Neural cell (in vitro differentiated cells): ENCODE results near the gene RAC3. TPM values are rescaled to one million over a fixed set of nuclear protein-coding genes. Genes with fewer than 3 reads are reported as not detected.

Experiments
- H2AFZ ChIP-seq: fragments of 200-600, 300-800 bp; sonication (generic), shearing (Covaris generic); 2 replicates; pipeline ENCODE4 v1.6.0; 2014; ENCODE audit warnings: low read depth, mild to moderate bottlenecking, antibody characterized with exemption, low read length, moderate library complexity
- H3F3A ChIP-seq: fragments of 200-600 bp; shearing (Covaris generic); 2 replicates; pipeline ENCODE4 v1.6.1; 2016; ENCODE audit warnings: mild to moderate bottlenecking, moderate library complexity, mixed read lengths, antibody characterized with exemption, low read length; ENCODE audit not compliant: insufficient read depth, poor library complexity, severe bottlenecking
- H3K27ac ChIP-seq: fragments of 200-600, 300-800 bp; sonication (generic), shearing (Covaris generic); 2 replicates; pipeline ENCODE4 v1.5.1; 2014; ENCODE audit warnings: mild to moderate bottlenecking, low read length, moderate library complexity
- H3K27me3 ChIP-seq: fragments of 300-800, 200-600 bp; sonication (generic), shearing (Covaris generic); 2 replicates; pipeline ENCODE4 v1.6.0; 2014; ENCODE audit warnings: mild to moderate bottlenecking, low read depth, low read length, moderate library complexity; ENCODE audit not compliant: insufficient read depth
- H3K36me3 ChIP-seq: fragments of 300-800, 200-600 bp; sonication (generic), shearing (Covaris generic); 2 replicates; pipeline ENCODE4 v1.5.1; 2014; ENCODE audit warnings: mild to moderate bottlenecking, antibody characterized with exemption, low read length, moderate library complexity; ENCODE audit not compliant: insufficient read depth
- H3K4me2 ChIP-seq: fragments of 300-800, 200-600 bp; sonication (generic), shearing (Covaris generic); 2 replicates; pipeline ENCODE4 v1.6.0; 2014; ENCODE audit warnings: mild to moderate bottlenecking, low read length
- H3K4me3 ChIP-seq: fragments of 300-800, 200-600 bp; sonication (generic), shearing (Covaris generic); 2 replicates; pipeline ENCODE4 v1.5.1; 2014; ENCODE audit warnings: mild to moderate bottlenecking, low read length, moderate library complexity
- H3K79me2 ChIP-seq: fragments of 200-600 bp; shearing (Covaris generic); replicated peaks from 2 replicates; pipeline ENCODE4 v1.6.0; 2014; ENCODE audit warnings: mild to moderate bottlenecking, low read length, moderate library complexity; ENCODE audit not compliant: insufficient read depth
- H3K9ac ChIP-seq: fragments of 300-800, 200-600 bp; sonication (generic), shearing (Covaris generic); 2 replicates; pipeline ENCODE4 v1.6.1; 2016; ENCODE audit warnings: mild to moderate bottlenecking, low read length, mixed read lengths
- H3K9me2 ChIP-seq: fragments of 200-600 bp; shearing (Covaris generic); 2 replicates; pipeline ENCODE4 v1.6.1; 2016; ENCODE audit warnings: mild to moderate bottlenecking, low read length, mixed read lengths; ENCODE audit not compliant: insufficient read depth
- H3K9me3 ChIP-seq: fragments of 200-600, 300-800 bp; sonication (generic), shearing (Covaris generic); 2 replicates; pipeline ENCODE4 v1.6.1; 2016; ENCODE audit warnings: mild to moderate bottlenecking, mixed run types, low read length, moderate library complexity, mixed read lengths
- H4K20me1 ChIP-seq: fragments of 200-600 bp; shearing (Covaris generic); 2 replicates; pipeline ENCODE4 v1.6.1; 2016; ENCODE audit warnings: mild to moderate bottlenecking, mixed run types; ENCODE audit not compliant: insufficient read depth
- CTCF ChIP-seq: fragments of 450-650 bp; IDR thresholded peaks from 2 replicates; pipeline ENCODE4 v1.5.1; 2014; ENCODE audit warnings: antibody characterized with exemption, mild to moderate bottlenecking, moderate library complexity; ENCODE audit not compliant: poor library complexity, severe bottlenecking
- EP300 ChIP-seq: fragments of 450-650 bp; conservative IDR thresholded peaks from 2 replicates; pipeline ENCODE4 v1.6.1; 2014; ENCODE audit warnings: antibody characterized with exemption, mild to moderate bottlenecking, moderate library complexity; ENCODE audit not compliant: poor library complexity, severe bottlenecking
- EZH2 ChIP-seq: fragments of 200-600, 300-800 bp; shearing (Covaris generic), sonication (generic); IDR thresholded peaks from 2 replicates; pipeline ENCODE4 v1.6.1; 2014; ENCODE audit warnings: antibody characterized with exemption, low read length, borderline replicate concordance, mild to moderate bottlenecking; ENCODE audit not compliant: insufficient read depth, poor library complexity, severe bottlenecking
- MXI1 ChIP-seq: fragments of 450-650 bp; conservative IDR thresholded peaks from 2 replicates; pipeline ENCODE4 v1.6.1; 2014; ENCODE audit warnings: antibody characterized with exemption, mild to moderate bottlenecking; ENCODE audit not compliant: poor library complexity, severe bottlenecking
- POLR2AphosphoS5 ChIP-seq: IDR thresholded peaks from 2 replicates; pipeline ENCODE4 v1.6.1; 2012
- RAD21 ChIP-seq: fragments of 450-650 bp; conservative IDR thresholded peaks from 2 replicates; pipeline ENCODE4 v1.6.1; 2014; ENCODE audit warnings: antibody characterized with exemption, mild to moderate bottlenecking, moderate library complexity
- REST ChIP-seq: IDR thresholded peaks from 2 replicates; pipeline ENCODE4 v1.6.1; 2012; ENCODE audit warnings: borderline replicate concordance
- SMC3 ChIP-seq: fragments of 450-650 bp; conservative IDR thresholded peaks from 2 replicates; pipeline ENCODE4 v1.6.1; 2014; ENCODE audit warnings: antibody characterized with exemption, mild to moderate bottlenecking, moderate library complexity; ENCODE audit not compliant: poor library complexity
- TAF1 ChIP-seq: IDR thresholded peaks from 2 replicates; pipeline ENCODE4 v1.6.1; 2012; ENCODE audit warnings: low read depth
- polyA plus RNA-seq: library from polyadenylated mRNA; depleted of rRNA; stranded (reverse); fragments of >200 nt; gene quantifications from 2 replicates; pipeline ENCODE4 v1.2.3, GENCODE V29; 2014

RAC3 gene
- polyA plus RNA-seq, 1 donor from 2014 or later = 211 TPM

GRCh38 chr17:82012261-82012639, 19.2 kb upstream of the RAC3 start:
- Histone ChIP-seq H2AFZ (no peak overlapping the region), H3K27ac (no peak overlapping the region), H4K20me1 (no peaks in the 10 kb centered on the region), H3K9ac (no peak overlapping the region), H3K9me2 (no peaks in the 10 kb centered on the region), H3K4me2 (no peak overlapping the region), H3K9me3 (no peaks in the 10 kb centered on the region), H3K36me3 (no peaks in the 10 kb centered on the region), H3K79me2 (no peaks in the 10 kb centered on the region), H3F3A (no peaks in the 10 kb centered on the region), H3K4me3 (no peak overlapping the region), H3K27me3 (no peaks in the 10 kb centered on the region)
- TF ChIP-seq REST (no peak), CTCF (no peak), POLR2AphosphoS5 (no peak), SMC3 (no peak), EZH2 (no peak), TAF1 (no peak), RAD21 (no peak), EP300 (no peak), MXI1 (no peak)

- Histone ChIP-seq H4K20me1 (no peaks in the 10 kb centered on the region), H3K9me2 (no peaks in the 10 kb centered on the region), H3K9me3 (no peaks in the 10 kb centered on the region), H3F3A (no peaks in the 10 kb centered on the region), H3K4me2 (no peak overlapping the region), H3K36me3 (no peaks in the 10 kb centered on the region), H3K4me3 (no peak overlapping the region), H3K9ac (no peak overlapping the region), H3K27me3 (no peaks in the 10 kb centered on the region), H3K27ac (no peak overlapping the region), H2AFZ (no peak overlapping the region), H3K79me2 (no peaks in the 10 kb centered on the region)
- TF ChIP-seq EZH2 = no peak
- no peak for TF ChIP-seq POLR2AphosphoS5
- TF ChIP-seq SMC3 = no peak
- no peak for TF ChIP-seq TAF1
- TF ChIP-seq CTCF = no peak
- TF ChIP-seq MXI1 = no peak
- no peak for TF ChIP-seq REST
- TF ChIP-seq RAD21 = no peak
- no peak for TF ChIP-seq EP300
These were observed 18.7 kb upstream of the RAC3 start for GRCh38 chr17:82012640-82013295.
